Medulla oblongata (tissue), 1 donor: ENCODE results near the gene TSKS.

ENCODE experiments used
- DNase-seq: peaks from one replicate; pipeline ENCODE4 v3.0.0-alpha.2; 2015; ENCODE audit errors: extremely low spot score

The TSKS gene

GRCh38 chr19:49795615-49796014 is 32.5 kb upstream of the TSKS start:
- DNase-seq: no peak

GRCh38 chr19:49793561-49793840 is 30.4 kb upstream of the TSKS start:
- DNase-seq: no peak

- DNase-seq: no peak
These were observed 29.9 kb upstream of the TSKS start for GRCh38 chr19:49792829-49793560.

- no peak for DNase-seq
These were observed 28.8 kb upstream of the TSKS start for GRCh38 chr19:49791776-49792445.

- no peak for DNase-seq
These were observed 27.8 kb upstream of the TSKS start for GRCh38 chr19:49790866-49791265.

- no peak for DNase-seq
These were observed 25.8 kb upstream of the TSKS start for GRCh38 chr19:49788857-49789256.

GRCh38 chr19:49787746-49788145 is 24.6 kb upstream of the TSKS start:
- DNase-seq: no peak

- no peak for DNase-seq
These were observed 23.3 kb upstream of the TSKS start for GRCh38 chr19:49786376-49786820.

GRCh38 chr19:49782515-49782914 is 19.4 kb upstream of the TSKS start:
- DNase-seq: no peak

- DNase-seq: no peak
These were observed 18.3 kb upstream of the TSKS start for GRCh38 chr19:49781394-49781793.

- DNase-seq: no peak
These were observed 17.8 kb upstream of the TSKS start for GRCh38 chr19:49780861-49781260.

GRCh38 chr19:49779731-49780555 is 16.8 kb upstream of the TSKS start:
- no peak for DNase-seq

- no peak for DNase-seq
These were observed 13.3 kb upstream of the TSKS start for GRCh38 chr19:49776371-49776764.

GRCh38 chr19:49775742-49776370 is 12.8 kb upstream of the TSKS start:
- no peak for DNase-seq

GRCh38 chr19:49774969-49775368 is 11.9 kb upstream of the TSKS start:
- no peak for DNase-seq

GRCh38 chr19:49773663-49774350 is 10.7 kb upstream of the TSKS start:
- peak; percentile 23 for DNase-seq

- no peak for DNase-seq
These were observed 9.8 kb upstream of the TSKS start for GRCh38 chr19:49772850-49773432.

- DNase-seq: no peak
These were observed 8.6 kb upstream of the TSKS start for GRCh38 chr19:49771674-49772139.

GRCh38 chr19:49770529-49770928 is 7.4 kb upstream of the TSKS start:
- DNase-seq: no peak

GRCh38 chr19:49767967-49768581 is 5.0 kb upstream of the TSKS start:
- no peak for DNase-seq

- DNase-seq: no peak
These were observed 4.3 kb upstream of the TSKS start for GRCh38 chr19:49767381-49767780.
